Measurements from ENCODE around the gene ATP8A1.

Gene ATP8A1

DNA sequence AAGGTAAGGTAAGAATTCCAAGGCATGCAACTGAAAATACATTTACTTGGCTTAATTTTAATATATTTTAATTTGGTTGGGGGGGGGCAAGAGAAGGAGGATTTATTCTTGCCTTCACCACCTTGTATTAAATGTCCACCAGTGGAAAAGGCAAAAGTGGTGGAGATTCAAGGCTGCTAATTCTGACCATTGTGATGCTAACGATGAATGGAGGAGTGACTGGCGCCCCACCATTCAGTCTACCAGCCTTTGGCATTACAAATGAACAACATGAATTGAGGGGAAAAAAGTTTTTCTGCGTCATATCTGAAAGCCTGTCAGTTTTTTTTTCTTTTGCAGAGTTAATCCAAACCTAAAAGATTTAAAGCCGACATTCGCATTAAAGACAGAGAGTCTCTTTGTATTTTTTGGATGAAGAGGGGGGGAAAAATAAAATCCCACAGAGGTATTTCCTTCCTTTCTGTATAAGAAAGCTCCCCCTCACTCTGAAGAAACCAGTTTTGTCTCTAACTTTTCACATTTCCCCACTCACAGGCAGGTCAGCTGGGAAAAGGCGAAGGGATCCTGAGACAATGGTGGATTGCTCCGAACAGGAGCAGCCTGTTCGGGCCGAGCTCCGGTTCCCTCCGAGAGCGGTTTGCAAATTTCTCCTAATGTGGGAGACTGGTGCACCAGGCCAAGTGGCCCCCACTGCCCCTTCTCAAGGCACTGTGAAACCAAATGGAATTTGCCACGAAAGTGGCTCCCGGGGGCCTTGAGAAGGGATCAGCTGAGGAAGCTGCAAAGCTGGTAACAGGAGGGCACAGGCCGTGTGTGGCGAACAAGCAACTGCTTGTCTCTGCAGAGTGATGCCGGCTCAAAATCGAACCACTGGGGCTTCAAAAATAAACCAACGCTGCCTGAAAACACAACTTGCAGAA, 231.5 kb downstream of the ATP8A1 start:
- DNase-seq (ENCODE audit: low read depth) = no peak
- no peak overlapping the region for H3K4me3 ChIP-seq (ENCODE audit: low read length)
- TF ChIP-seq, protein P1, sequence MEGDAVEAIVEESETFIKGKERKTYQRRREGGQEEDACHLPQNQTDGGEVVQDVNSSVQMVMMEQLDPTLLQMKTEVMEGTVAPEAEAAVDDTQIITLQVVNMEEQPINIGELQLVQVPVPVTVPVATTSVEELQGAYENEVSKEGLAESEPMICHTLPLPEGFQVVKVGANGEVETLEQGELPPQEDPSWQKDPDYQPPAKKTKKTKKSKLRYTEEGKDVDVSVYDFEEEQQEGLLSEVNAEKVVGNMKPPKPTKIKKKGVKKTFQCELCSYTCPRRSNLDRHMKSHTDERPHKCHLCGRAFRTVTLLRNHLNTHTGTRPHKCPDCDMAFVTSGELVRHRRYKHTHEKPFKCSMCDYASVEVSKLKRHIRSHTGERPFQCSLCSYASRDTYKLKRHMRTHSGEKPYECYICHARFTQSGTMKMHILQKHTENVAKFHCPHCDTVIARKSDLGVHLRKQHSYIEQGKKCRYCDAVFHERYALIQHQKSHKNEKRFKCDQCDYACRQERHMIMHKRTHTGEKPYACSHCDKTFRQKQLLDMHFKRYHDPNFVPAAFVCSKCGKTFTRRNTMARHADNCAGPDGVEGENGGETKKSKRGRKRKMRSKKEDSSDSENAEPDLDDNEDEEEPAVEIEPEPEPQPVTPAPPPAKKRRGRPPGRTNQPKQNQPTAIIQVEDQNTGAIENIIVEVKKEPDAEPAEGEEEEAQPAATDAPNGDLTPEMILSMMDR (conservative IDR thresholded peaks at IDR 0.05; ENCODE audit: low read length) = no peak

DNA sequence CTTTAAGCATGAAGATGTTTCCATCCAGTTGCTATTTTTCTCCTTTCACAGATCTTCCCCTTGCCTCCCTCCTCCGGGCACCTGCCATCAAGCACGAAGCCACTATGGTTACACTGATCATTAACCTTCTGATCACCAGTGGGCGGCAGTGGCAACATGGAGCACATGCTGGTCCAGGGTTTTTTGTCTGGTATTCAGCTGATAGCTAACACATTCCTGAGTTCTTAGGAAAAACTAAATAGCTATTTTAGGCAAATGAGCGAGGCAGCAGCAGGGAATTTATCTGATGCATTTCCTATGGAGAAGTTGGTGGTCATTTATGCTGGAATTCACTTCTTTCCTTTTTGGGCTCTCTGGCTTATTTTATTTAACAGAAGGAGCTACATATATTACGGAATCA, 236.8 kb downstream of the ATP8A1 start:
- DNase-seq (ENCODE audit: low read depth) = no peak
- no peak overlapping the region for H3K4me3 ChIP-seq (ENCODE audit: low read length)
- TF ChIP-seq, protein P1 (conservative IDR thresholded peaks at IDR 0.05; ENCODE audit: low read length) = no peak

DNA sequence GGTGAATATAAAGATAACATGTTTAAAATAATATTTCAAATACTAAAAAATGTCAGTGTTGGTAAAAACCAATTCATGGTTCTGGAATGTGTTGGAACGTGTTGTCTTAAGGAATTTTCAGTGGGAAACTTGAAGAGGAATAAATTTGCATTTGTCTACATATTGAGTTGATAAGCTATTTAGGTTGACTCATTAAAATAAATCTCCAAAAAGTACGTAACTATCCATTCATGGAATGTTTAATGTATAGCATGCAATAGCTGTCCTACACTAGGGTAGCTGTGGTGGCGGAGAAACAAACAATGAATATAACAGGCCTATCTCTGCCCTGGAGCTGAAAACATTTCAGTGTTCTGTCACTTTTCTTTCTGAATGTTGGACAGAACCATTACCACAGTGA, 239.4 kb downstream of the ATP8A1 start:
- no peak overlapping the region for H3K4me3 ChIP-seq (ENCODE audit: low read length)
- DNase-seq (ENCODE audit: low read depth) = no peak
- TF ChIP-seq, protein P1 (conservative IDR thresholded peaks at IDR 0.05; ENCODE audit: low read length) = no peak

DNA sequence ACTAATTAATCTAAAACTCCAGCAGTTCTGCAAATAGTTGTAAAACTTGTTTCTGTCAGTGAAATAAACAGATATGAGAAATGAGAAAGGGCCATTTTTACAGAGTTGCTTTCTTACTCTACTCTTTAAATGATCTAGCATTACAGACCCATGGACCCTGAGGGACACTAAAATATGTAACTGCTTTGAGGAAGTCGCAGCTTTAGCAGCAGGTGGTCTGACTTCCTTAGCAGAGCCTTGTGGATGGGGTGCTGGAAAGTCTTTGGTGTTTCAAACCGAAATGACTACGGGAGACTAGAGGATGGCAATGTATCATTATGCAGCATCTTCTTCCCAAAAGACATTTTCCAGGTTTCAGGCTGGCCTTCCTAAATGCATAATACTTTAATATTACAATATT, 240.9 kb downstream of the ATP8A1 start:
- TF ChIP-seq, protein P1 (conservative IDR thresholded peaks at IDR 0.05; ENCODE audit: low read length) = no peak
- H3K4me3 ChIP-seq (ENCODE audit: low read length) = no peak overlapping the region
- DNase-seq (ENCODE audit: low read depth) = no peak

DNA sequence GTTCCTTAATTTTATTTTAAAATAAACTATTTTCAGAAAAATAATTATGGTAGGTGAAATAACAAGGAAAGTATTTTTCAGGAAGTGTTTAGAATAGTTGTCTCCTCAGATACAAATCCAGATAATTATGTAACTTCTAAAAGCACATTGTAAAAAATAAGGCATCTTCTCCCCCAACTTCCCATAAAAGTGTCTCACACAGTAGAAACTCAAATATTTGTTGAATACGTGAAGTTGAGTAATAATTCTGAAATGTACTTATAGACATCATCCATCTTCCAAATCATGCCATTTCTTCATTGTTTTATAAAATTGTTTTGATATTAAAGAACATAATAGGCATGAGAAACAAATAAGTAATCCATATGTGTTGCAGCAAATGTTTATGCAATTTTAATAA, 241.6 kb downstream of the ATP8A1 start:
- H3K4me3 ChIP-seq (ENCODE audit: low read length) = no peak overlapping the region
- no peak for DNase-seq (ENCODE audit: low read depth)
- TF ChIP-seq, protein P1 (conservative IDR thresholded peaks at IDR 0.05; ENCODE audit: low read length) = no peak

DNA sequence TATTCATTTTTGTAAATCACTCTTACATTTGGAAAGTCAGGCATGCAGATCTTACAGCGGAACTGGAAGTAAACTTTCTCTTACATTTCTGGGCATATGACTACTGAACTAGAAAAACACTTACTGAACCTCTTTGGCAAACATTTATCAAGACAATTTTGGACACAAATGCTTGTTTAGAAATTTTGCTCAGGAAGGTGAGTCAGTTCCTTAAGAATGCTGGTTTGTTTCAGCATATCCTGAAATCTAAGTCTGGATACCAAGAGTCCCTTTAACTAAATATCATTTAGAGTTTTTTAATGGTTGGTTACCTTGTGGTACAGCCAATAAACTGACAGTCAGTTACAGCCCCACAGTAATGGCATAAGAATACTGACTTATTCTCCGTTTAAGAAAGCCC, 244.7 kb downstream of the ATP8A1 start:
- H3K4me3 ChIP-seq (ENCODE audit: low read length) = no peak overlapping the region
- DNase-seq (ENCODE audit: low read depth) = peak; percentile 72
- TF ChIP-seq, protein P1 (conservative IDR thresholded peaks at IDR 0.05; ENCODE audit: low read length) = no peak

DNA sequence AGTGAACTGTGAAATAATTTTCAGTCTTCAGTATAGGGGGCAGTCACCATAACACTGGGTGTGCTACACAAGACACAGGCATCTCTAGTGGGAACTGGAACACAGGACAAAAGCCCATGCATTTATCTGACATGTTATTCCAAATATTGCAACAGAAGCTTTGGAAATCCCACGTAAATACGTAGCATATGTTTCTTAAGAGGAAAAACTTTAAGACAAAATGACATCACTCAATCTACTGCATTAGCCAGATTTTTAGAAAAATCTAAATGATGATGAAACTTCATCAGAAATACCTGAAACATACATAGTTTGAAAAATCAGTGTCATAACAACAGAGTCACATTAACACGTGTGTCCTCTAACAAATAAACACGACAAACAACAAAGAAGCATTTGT, 245.1 kb downstream of the ATP8A1 start:
- no peak for DNase-seq (ENCODE audit: low read depth)
- H3K4me3 ChIP-seq (ENCODE audit: low read length) = no peak overlapping the region
- TF ChIP-seq, protein P1 (conservative IDR thresholded peaks at IDR 0.05; ENCODE audit: low read length) = no peak

Measured in AG10803 (cell line).